Spleen (tissue), 11 donors: ENCODE results near the gene ITPK1. TPM values are rescaled to one million over a fixed set of nuclear protein-coding genes. Genes with fewer than 3 reads are reported as not detected.

Source experiments
- DNase-seq: peaks from one replicate; pipeline ENCODE4 v3.0.0-alpha.2; 2020
- H3K27ac ChIP-seq, 8 donors: fragments of 200-600 bp; sonication (generic) in 7 of 8; 1 replicate in 4 of 8; 2 replicates in 4 of 8; pipeline versions ENCODE4 v1.5.0 to v1.8.0; 2016 to 2021; ENCODE audit warnings: inconsistent platforms in 4 of 8, mild to moderate bottlenecking in 4 of 8, moderate library complexity in 1 of 8
- H3K27me3 ChIP-seq, 7 donors: fragments of 200-600 bp; sonication (generic) in 6 of 7; replicated peaks in 1 of 7; 1 replicate in 4 of 7; 2 replicates in 3 of 7; pipeline versions ENCODE4 v1.5.0 to v1.8.0; 2016 to 2021; ENCODE audit warnings: inconsistent platforms in 3 of 7, mild to moderate bottlenecking in 1 of 7
- H3K36me3 ChIP-seq, 6 donors: fragments of 200-600 bp; sonication (generic) in 5 of 6; 1 replicate in 4 of 6; 2 replicates in 2 of 6; pipeline versions ENCODE4 v1.5.0 to v1.8.0; 2016 to 2021; ENCODE audit warnings: inconsistent platforms in 2 of 6
- H3K4me1 ChIP-seq, 6 donors: fragments of 200-600 bp; sonication (generic) in 5 of 6; 1 replicate in 3 of 6; 2 replicates in 3 of 6; pipeline versions ENCODE4 v1.5.0 to v1.8.0; 2016 to 2021; ENCODE audit warnings: inconsistent platforms in 3 of 6
- H3K4me3 ChIP-seq, 8 donors: fragments of 200-600 bp; sonication (generic) in 7 of 8; 1 replicate in 4 of 8; 2 replicates in 4 of 8; pipeline versions ENCODE4 v1.5.0 to v1.8.0; 2016 to 2021; ENCODE audit warnings: inconsistent platforms in 4 of 8, mild to moderate bottlenecking in 4 of 8, moderate library complexity in 2 of 8
- H3K9me3 ChIP-seq, 8 donors: fragments of 200-600 bp; sonication (generic) in 7 of 8; 1 replicate in 4 of 8; 2 replicates in 4 of 8; pipeline versions ENCODE4 v1.5.0 to v1.8.0; 2016 to 2021; ENCODE audit warnings: inconsistent platforms in 4 of 8
- POLR2A ChIP-seq, 3 donors: fragments of 450-650 bp; IDR thresholded peaks; one replicate each; pipeline ENCODE4 v1.5.1; 2017; ENCODE audit warnings: antibody characterized with exemption in 3 of 3, mild to moderate bottlenecking in 1 of 3
- POLR2AphosphoS5 ChIP-seq, 3 donors: sonication (generic); formaldehyde crosslinking; IDR thresholded peaks; one replicate each; pipeline ENCODE4 v1.5.1; 2017; ENCODE audit warnings: antibody characterized with exemption in 3 of 3
- WGBS, 5 donors: extraction: QIAGEN DNeasy Blood & Tissue Kit in 3 of 5; methylation state at CpG; one replicate each; pipeline versions ENCODE4 v1.1.5 to v1.1.7; 2013 to 2018; 5-methylcytosine and 5-hydroxymethylcytosine counted together
- intact Hi-C: fragments of 100-400 bp; cut with DNase I; formaldehyde crosslinking; loops from one replicate; pipeline ENCODE4 v1.15.0; 2023; ENCODE audit warnings: low total_unique reads
- polyA plus RNA-seq, 3 donors: library from polyadenylated mRNA; stranded (reverse); fragments of 200-250 nt; gene quantifications; one replicate each; pipeline ENCODE4 v1.2.1, GENCODE V29; 2013
- total RNA-seq, 7 donors: library from RNA; depleted of rRNA in 3 of 7; stranded (reverse); fragments of >200 nt in 3 of 7; fragmentation: NEBNext Ultra II Directional in 4 of 7; extraction: Animal tissue kit (Norgen Biotek cat#: 25700) in 4 of 7; gene quantifications; one replicate each; pipeline versions ENCODE4 v1.1.0 to v1.2.1, GENCODE V29; 2016 to 2021
- TF ChIP-seq, protein P1 (sequence below), 11 experiments: fragments of 200-600 bp in 7 of 11; fragments of 450-650 bp in 4 of 11; sonication (generic) in 4 of 11; IDR thresholded peaks in 8 of 11; conservative IDR thresholded peaks in 3 of 11; 1 replicate in 7 of 11; 2 replicates in 4 of 11; pipeline versions ENCODE4 v1.4.0 to v1.8.0; 2016 to 2021; ENCODE audit warnings: antibody characterized with exemption in 11 of 11, inconsistent platforms in 4 of 11, mild to moderate bottlenecking in 1 of 11
- donor health status: healthy with polysubstance abuse.
- donor health status: DM: no; HTN: no; CAD: no; lungs with moderate emphysema.
- donor health status: DM: no; HTN: no; CAD: no.
- donor health status: Bipolar disorder and iron deficiency.
- donor health status: healthy.
- donor health status: DM: no; HTN: no; CAD: no.
- donor health status: DM: yes; HTN: yes; CAD: no.

The ITPK1 gene
- total and polyA plus RNA-seq, 10 donors = 22.9 to 123 (median 68.0) TPM

DNA sequence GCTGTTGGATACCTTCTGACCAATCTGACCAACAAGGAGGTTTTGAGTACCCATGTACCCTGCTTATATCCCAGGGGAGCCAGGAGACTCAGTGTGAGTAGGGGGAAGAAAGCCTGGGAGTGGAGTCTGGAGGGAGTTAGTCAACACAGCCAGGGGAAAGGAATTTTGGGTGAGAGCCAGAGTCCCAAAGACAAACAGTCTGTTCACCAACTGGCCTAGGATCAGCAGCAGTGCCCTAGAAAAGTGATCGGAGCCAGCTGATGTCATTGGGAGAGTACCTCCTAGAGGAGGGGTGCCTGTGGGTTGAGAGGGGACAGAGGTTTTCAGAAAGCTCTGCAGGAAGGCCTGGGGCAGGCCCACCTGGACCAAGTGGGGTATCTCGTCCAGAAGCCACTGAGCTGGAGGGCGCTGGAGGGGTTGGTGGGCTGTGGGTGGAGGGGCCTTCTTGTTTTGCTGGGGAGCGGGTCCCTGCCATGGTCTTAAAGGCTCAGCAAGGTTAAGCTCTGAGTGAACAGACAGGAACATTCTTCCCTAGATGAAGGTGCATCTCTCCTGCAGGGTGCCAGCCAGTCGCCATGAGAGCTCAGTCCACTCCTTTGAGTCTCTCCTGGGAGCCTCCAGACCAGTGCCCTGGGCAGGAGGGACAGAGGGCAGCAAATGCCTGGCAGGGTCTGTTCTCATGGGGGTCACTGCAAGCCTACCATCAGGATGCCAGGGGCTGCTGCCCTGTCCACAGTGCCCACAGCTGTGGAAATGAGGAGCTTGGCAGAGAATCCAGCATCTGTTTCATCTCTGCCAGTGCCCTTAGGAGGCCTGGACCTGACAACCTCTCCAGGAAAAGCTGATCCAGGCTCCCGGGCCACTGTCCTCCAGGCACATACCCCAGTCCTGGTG, 129.2 kb downstream of the ITPK1 start:
- Histone ChIP-seq H3K4me1 (peaks cover 0 to 57% (median 25%) of the 10 kb centered on the region in 6 donors), H3K36me3 (peaks cover 0 to 86% (median 4%) of the 10 kb centered on the region in 6 donors), H3K27ac (peak overlapping the region in 4 of 8 donors; percentile 46 to 57 (median 52)), H3K9me3 (peaks cover 0 to 7% (median 0%) of the 10 kb centered on the region in 8 donors), H3K27me3 (no peaks in the 10 kb centered on the region), H3K4me3 (no peak overlapping the region)
- peak; percentile 64 for DNase-seq
- TF ChIP-seq POLR2AphosphoS5 (IDR thresholded peaks at IDR 0.05) (peak in 1 of 3 donors; percentile 40), POLR2A (IDR thresholded peaks at IDR 0.05) (no peak)
- TF ChIP-seq, protein P1, sequence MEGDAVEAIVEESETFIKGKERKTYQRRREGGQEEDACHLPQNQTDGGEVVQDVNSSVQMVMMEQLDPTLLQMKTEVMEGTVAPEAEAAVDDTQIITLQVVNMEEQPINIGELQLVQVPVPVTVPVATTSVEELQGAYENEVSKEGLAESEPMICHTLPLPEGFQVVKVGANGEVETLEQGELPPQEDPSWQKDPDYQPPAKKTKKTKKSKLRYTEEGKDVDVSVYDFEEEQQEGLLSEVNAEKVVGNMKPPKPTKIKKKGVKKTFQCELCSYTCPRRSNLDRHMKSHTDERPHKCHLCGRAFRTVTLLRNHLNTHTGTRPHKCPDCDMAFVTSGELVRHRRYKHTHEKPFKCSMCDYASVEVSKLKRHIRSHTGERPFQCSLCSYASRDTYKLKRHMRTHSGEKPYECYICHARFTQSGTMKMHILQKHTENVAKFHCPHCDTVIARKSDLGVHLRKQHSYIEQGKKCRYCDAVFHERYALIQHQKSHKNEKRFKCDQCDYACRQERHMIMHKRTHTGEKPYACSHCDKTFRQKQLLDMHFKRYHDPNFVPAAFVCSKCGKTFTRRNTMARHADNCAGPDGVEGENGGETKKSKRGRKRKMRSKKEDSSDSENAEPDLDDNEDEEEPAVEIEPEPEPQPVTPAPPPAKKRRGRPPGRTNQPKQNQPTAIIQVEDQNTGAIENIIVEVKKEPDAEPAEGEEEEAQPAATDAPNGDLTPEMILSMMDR (IDR thresholded peaks at IDR 0.05 in 8 of 11, conservative IDR thresholded peaks at IDR 0.05 in 3 of 11) = no peak
- intact Hi-C loops = no loop called here
- 86 to 92% (median 88%) methylated on average over 6 of the region's 6 CpGs for WGBS, 5 donors

DNA sequence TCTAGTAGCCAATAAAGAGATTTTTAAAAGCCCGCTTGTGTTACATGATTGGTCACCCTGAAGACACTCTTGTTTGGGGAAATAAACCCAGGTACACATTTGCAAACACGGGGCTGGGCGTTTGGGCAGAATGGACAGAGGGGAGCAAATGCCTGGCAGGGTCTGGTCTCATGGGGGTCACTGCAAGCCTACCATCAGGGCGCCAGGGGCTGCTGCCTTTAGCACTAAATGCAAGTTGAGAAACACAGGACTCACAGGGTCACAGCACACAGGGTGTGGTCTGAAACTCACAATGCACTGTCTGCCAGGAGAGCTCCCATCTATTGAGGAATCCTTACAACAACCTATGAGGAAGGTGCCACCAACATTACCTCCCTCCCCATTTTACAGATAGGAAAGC, 130.2 kb downstream of the ITPK1 start:
- TF ChIP-seq POLR2A (IDR thresholded peaks at IDR 0.05) (no peak), POLR2AphosphoS5 (IDR thresholded peaks at IDR 0.05) (no peak)
- TF ChIP-seq, protein P1 (IDR thresholded peaks at IDR 0.05 in 8 of 11, conservative IDR thresholded peaks at IDR 0.05 in 3 of 11) = no peak
- peak overlapping the region in 5 of 8 donors; percentile 26 to 57 (median 52) for H3K27ac ChIP-seq
- no peaks in the 10 kb centered on the region for H3K27me3 ChIP-seq
- peaks cover 0 to 47% (median 22%) of the 10 kb centered on the region in 6 donors for H3K4me1 ChIP-seq
- no peak overlapping the region for H3K4me3 ChIP-seq
- H3K36me3 ChIP-seq = peaks cover 0 to 86% (median 5%) of the 10 kb centered on the region in 6 donors
- WGBS, 5 donors = 90 to 96% (median 92%) methylated on average over 4 of the region's 4 CpGs
- peaks cover 0 to 17% (median 3%) of the 10 kb centered on the region in 8 donors for H3K9me3 ChIP-seq
- DNase-seq = peak; percentile 51
- intact Hi-C loops = no loop called here

DNA sequence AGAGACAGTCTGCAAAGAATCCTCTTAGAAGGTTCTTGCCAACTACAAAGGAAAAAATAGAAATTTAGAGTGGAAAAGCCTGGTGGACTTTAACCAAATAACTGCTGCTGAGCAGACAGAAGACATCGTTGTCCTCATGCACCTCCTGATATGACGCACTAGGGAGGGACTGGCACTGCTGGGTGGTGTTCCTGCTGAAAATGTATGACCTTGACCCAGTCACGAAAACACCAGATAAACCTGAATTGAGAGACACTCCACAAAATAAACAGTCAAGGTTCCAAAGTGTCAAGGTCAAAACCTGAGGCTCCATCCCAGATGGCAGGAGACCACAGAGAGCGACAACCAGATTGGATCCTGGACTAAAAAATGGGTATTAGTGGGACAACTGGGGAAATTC, 130.8 kb downstream of the ITPK1 start:
- WGBS, 5 donors = 66 to 88% (median 80%) methylated on average over 4 of the region's 4 CpGs
- H3K4me3 ChIP-seq = no peak overlapping the region
- peaks cover 0 to 86% (median 4%) of the 10 kb centered on the region in 6 donors for H3K36me3 ChIP-seq
- peak; percentile 15 for DNase-seq
- peaks cover 0 to 42% (median 22%) of the 10 kb centered on the region in 6 donors for H3K4me1 ChIP-seq
- no peaks in the 10 kb centered on the region for H3K27me3 ChIP-seq
- H3K27ac ChIP-seq = peak overlapping the region in 5 of 8 donors; percentile 26 to 65 (median 53)
- intact Hi-C loops = no loop called here
- TF ChIP-seq POLR2A (IDR thresholded peaks at IDR 0.05) = no peak
- TF ChIP-seq POLR2AphosphoS5 (IDR thresholded peaks at IDR 0.05) = peak in 1 of 3 donors; percentile 56
- peaks cover 0 to 23% (median 10%) of the 10 kb centered on the region in 8 donors for H3K9me3 ChIP-seq

DNA sequence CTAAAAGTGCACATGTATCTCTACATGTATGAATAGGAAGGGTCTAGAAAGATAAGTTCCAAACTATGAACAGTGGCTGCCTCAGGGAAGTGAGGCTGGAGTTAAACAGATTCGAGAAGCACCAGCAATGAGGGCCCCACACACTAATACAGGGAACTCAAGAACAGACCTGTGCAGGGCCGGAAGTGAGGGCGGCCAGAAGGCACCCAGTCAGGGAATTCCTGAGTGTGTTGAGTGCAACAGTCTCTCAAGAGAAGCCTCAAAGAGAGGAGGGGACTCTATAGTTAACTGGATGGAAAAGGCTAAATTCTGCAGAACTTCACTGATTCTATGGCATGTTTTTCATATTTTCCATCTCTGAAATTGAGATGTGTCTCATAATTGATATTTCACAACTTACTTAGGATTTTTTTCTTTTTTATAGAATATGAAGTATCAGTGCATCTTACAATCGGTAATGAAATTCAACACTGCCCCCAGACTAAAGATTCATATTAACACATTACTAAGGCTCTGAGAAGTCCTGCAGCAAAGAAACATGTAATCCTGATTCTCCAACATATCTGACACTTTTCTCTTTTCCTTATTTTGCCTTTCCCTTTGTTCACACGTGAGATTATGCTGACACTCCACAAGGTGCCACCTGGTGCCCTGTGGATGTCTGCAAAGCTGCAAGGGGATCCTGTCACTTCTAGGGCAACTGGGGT, 131.5 kb downstream of the ITPK1 start:
- Histone ChIP-seq H3K27ac (peak overlapping the region in 5 of 8 donors; percentile 26 to 65 (median 57)), H3K4me3 (no peak overlapping the region), H3K4me1 (peaks cover 0 to 42% (median 22%) of the 10 kb centered on the region in 6 donors), H3K9me3 (peaks cover 0 to 29% (median 16%) of the 10 kb centered on the region in 8 donors), H3K36me3 (peaks cover 0 to 86% (median 4%) of the 10 kb centered on the region in 6 donors), H3K27me3 (no peaks in the 10 kb centered on the region)
- TF ChIP-seq POLR2AphosphoS5 (IDR thresholded peaks at IDR 0.05) (no peak), POLR2A (IDR thresholded peaks at IDR 0.05) (no peak)
- TF ChIP-seq, protein P1 (IDR thresholded peaks at IDR 0.05 in 8 of 11, conservative IDR thresholded peaks at IDR 0.05 in 3 of 11) = no peak
- intact Hi-C loops = no loop called here
- peak; percentile 41 for DNase-seq
- WGBS, 5 donors = 75 to 83% (median 81%) methylated on average over 5 of the region's 5 CpGs
